WTC11 (cell line): ENCODE measurements around the gene AKAP13. TPM values are rescaled to one million over a fixed set of nuclear protein-coding genes. Genes with fewer than 3 reads are reported as not detected.

Experiments
- ATAC-seq: fragments of 200-7000 bp; cut with Tn5 transposase; 2 replicates; pipeline ENCODE4 v1.10.0; 2021; ENCODE audit warnings: mild to moderate bottlenecking, moderate library complexity
- CTCF ChIA-PET: fragments of 300-600 bp; sonication (Branson Sonifier 250); formaldehyde crosslinking; loops from one replicate; lab custom pipeline; 2021; ENCODE audit warnings: antibody characterized with exemption; lab: Charles Lee
- POLR2A ChIA-PET: fragments of 350-600 bp; sonication (Branson Sonifier 250); formaldehyde crosslinking; loops from one replicate; lab custom pipeline; 2021; ENCODE audit warnings: antibody characterized with exemption; lab: Charles Lee
- DNase-seq: peaks from one replicate; pipeline ENCODE4 v3.0.0; 2021; ENCODE audit warnings: low spot score
- H3K27ac Mint-ChIP-seq: 2 replicates; pipeline ENCODE4 v1.8.0; 2021; ENCODE audit warnings: mixed read lengths
- H3K27me3 Mint-ChIP-seq: 2 replicates; pipeline ENCODE4 v1.8.0; 2021; ENCODE audit warnings: low read depth, mild to moderate bottlenecking, moderate library complexity, mixed read lengths
- H3K36me3 Mint-ChIP-seq: 2 replicates; pipeline ENCODE4 v1.8.0; 2021; ENCODE audit warnings: mixed read lengths
- H3K4me1 Mint-ChIP-seq: 2 replicates; pipeline ENCODE4 v1.8.0; 2022; ENCODE audit warnings: mixed read lengths
- H3K4me3 Mint-ChIP-seq: 2 replicates; pipeline ENCODE4 v1.8.0; 2021; ENCODE audit warnings: mild to moderate bottlenecking, moderate library complexity, mixed read lengths
- H3K9me3 Mint-ChIP-seq: 2 replicates; pipeline ENCODE4 v1.8.0; 2021; ENCODE audit warnings: mixed read lengths
- CDX4 ChIP-seq: fragments of 250-450 bp; sonication (Bioruptor Pico); IDR thresholded peaks from 2 replicates; pipeline ENCODE4 v1.9.0; 2021; ENCODE audit warnings: moderate library complexity, mild to moderate bottlenecking, inconsistent platforms, borderline replicate concordance
- CREB1 ChIP-seq: sonication (generic); formaldehyde crosslinking; IDR thresholded peaks from 2 replicates; pipeline ENCODE4 v1.8.0; 2023; ENCODE audit warnings: mild to moderate bottlenecking, missing genetic modification reagents
- CREM ChIP-seq: sonication (generic); formaldehyde crosslinking; IDR thresholded peaks from 2 replicates; pipeline ENCODE4 v1.8.1; 2022; ENCODE audit warnings: mild to moderate bottlenecking, missing genetic modification reagents, moderate library complexity
- E2F1 ChIP-seq: sonication (generic); formaldehyde crosslinking; IDR thresholded peaks from 2 replicates; pipeline ENCODE4 v1.8.0; 2022; ENCODE audit warnings: mild to moderate bottlenecking, missing genetic modification reagents
- GABPB1 ChIP-seq: sonication (generic); formaldehyde crosslinking; IDR thresholded peaks from 2 replicates; pipeline ENCODE4 v1.8.1; 2023; ENCODE audit warnings: mild to moderate bottlenecking, missing genetic modification reagents
- HMGA2 ChIP-seq: fragments of 250-450 bp; sonication (Bioruptor Pico); IDR thresholded peaks from 2 replicates; pipeline ENCODE4 v1.4.0; 2021; ENCODE audit warnings: mild to moderate bottlenecking, moderate library complexity
- HMGXB4 ChIP-seq: sonication (generic); formaldehyde crosslinking; IDR thresholded peaks from 2 replicates; pipeline ENCODE4 v1.8.1; 2023; ENCODE audit warnings: mild to moderate bottlenecking, moderate library complexity, missing genetic modification reagents
- IRF1 ChIP-seq: sonication (generic); formaldehyde crosslinking; IDR thresholded peaks from 2 replicates; pipeline ENCODE4 v1.8.0; 2023; ENCODE audit warnings: missing genetic modification reagents
- MAX ChIP-seq: sonication (generic); formaldehyde crosslinking; IDR thresholded peaks from 2 replicates; pipeline ENCODE4 v1.8.0; 2022; ENCODE audit warnings: mild to moderate bottlenecking, missing genetic modification reagents
- MYBL2 ChIP-seq: sonication (generic); formaldehyde crosslinking; IDR thresholded peaks from 2 replicates; pipeline ENCODE4 v1.8.1; 2023; ENCODE audit warnings: mild to moderate bottlenecking, moderate library complexity, missing genetic modification reagents
- NFATC4 ChIP-seq: fragments of 250-450 bp; sonication (Bioruptor Pico); IDR thresholded peaks from 2 replicates; pipeline ENCODE4 v1.9.0; 2021; ENCODE audit warnings: mild to moderate bottlenecking
- SMAD4 ChIP-seq: sonication (generic); formaldehyde crosslinking; IDR thresholded peaks from 2 replicates; pipeline ENCODE4 v1.8.0; 2022; ENCODE audit warnings: mild to moderate bottlenecking, missing genetic modification reagents
- STAT6 ChIP-seq: sonication (generic); formaldehyde crosslinking; conservative IDR thresholded peaks from 2 replicates; pipeline ENCODE4 v1.8.1; 2023; ENCODE audit warnings: mild to moderate bottlenecking, low read depth, missing genetic modification reagents, moderate library complexity
- USF1 ChIP-seq: sonication (generic); formaldehyde crosslinking; IDR thresholded peaks from 2 replicates; pipeline ENCODE4 v1.8.0; 2022; ENCODE audit warnings: mild to moderate bottlenecking, missing genetic modification reagents
- ZBTB43 ChIP-seq: sonication (generic); formaldehyde crosslinking; IDR thresholded peaks from 2 replicates; pipeline ENCODE4 v1.8.1; 2023; ENCODE audit warnings: mild to moderate bottlenecking, missing genetic modification reagents
- ZNF281 ChIP-seq: sonication (generic); formaldehyde crosslinking; IDR thresholded peaks from 2 replicates; pipeline ENCODE4 v1.8.0; 2023; ENCODE audit warnings: mild to moderate bottlenecking, missing genetic modification reagents
- ZNF416 ChIP-seq: fragments of 250-450 bp; sonication (Bioruptor Pico); IDR thresholded peaks from 2 replicates; pipeline ENCODE4 v1.9.0; 2021; ENCODE audit warnings: mild to moderate bottlenecking, inconsistent platforms
- ZNF671 ChIP-seq: fragments of 250-450 bp; sonication (Bioruptor Pico); IDR thresholded peaks from 2 replicates; pipeline ENCODE4 v1.8.0; 2021; ENCODE audit warnings: mild to moderate bottlenecking
- ZSCAN18 ChIP-seq: fragments of 250-450 bp; sonication (Bioruptor Pico); IDR thresholded peaks from 2 replicates; pipeline ENCODE4 v2.1.2; 2022; ENCODE audit warnings: mild to moderate bottlenecking, moderate library complexity
- total RNA-seq: library from RNA; stranded (reverse); gene quantifications from 3 replicates; pipeline ENCODE4 v1.2.3, GENCODE V29; 2021

AKAP13 gene
- total RNA-seq, 1 experiment from 2014 or later, result 50.3 TPM

GRCh38 chr15:85556618-85556895 lies 176.2 kb downstream of the AKAP13 start:
- Mint-ChIP-seq H3K27me3 (no peaks in the 10 kb centered on the region), H3K27ac (no peak overlapping the region), H3K4me1 (peaks cover 33% of the 10 kb centered on the region), H3K36me3 (peaks cover 15% of the 10 kb centered on the region), H3K4me3 (no peak overlapping the region), H3K9me3 (peaks cover 9% of the 10 kb centered on the region)
- CTCF ChIA-PET, result interaction anchor here (3.7 kb wide), 1 partner anchor 12 kb away, joined by 17 read pairs; no protein-coding TSS in a partner anchor
- POLR2A ChIA-PET, result no interaction called here
- ATAC-seq, result no peak
- TF ChIP-seq STAT6 (CRISPR knock-in tag) (no peak), ZNF416 (no peak), GABPB1 (no peak), CREM (no peak), ZNF671 (no peak), ZNF281 (CRISPR knock-in tag) (no peak), NFATC4 (no peak)
- no peak for DNase-seq

GRCh38 chr15:85557385-85557784 lies 177.0 kb downstream of the AKAP13 start:
- H3K4me1 Mint-ChIP-seq, result peaks cover 33% of the 10 kb centered on the region
- ChIA-PET CTCF (interaction anchor here (0.6 to 3.7 kb wide), 2 partner anchors 13 to 53 kb away, joined by 4 to 17 read pairs; no protein-coding TSS in a partner anchor), POLR2A (no interaction called here)
- peaks cover 12% of the 10 kb centered on the region for H3K36me3 Mint-ChIP-seq
- no peak overlapping the region for H3K27ac Mint-ChIP-seq
- peaks cover 9% of the 10 kb centered on the region for H3K9me3 Mint-ChIP-seq
- DNase-seq (no peak), ATAC-seq (no peak)
- H3K4me3 Mint-ChIP-seq, result no peak overlapping the region
- H3K27me3 Mint-ChIP-seq, result no peaks in the 10 kb centered on the region
- TF ChIP-seq ZBTB43 (no peak), ZSCAN18 (CRISPR knock-in tag) (no peak), CREB1 (CRISPR knock-in tag) (no peak), USF1 (CRISPR knock-in tag) (no peak), MAX (no peak), HMGA2 (CRISPR knock-in tag) (no peak), STAT6 (CRISPR knock-in tag) (no peak), CDX4 (CRISPR knock-in tag) (no peak), HMGXB4 (CRISPR knock-in tag) (no peak), MYBL2 (CRISPR knock-in tag) (no peak), SMAD4 (no peak), E2F1 (CRISPR knock-in tag) (no peak), IRF1 (CRISPR knock-in tag) (no peak)
